Measurements from ENCODE around the gene TNS1.

DNA sequence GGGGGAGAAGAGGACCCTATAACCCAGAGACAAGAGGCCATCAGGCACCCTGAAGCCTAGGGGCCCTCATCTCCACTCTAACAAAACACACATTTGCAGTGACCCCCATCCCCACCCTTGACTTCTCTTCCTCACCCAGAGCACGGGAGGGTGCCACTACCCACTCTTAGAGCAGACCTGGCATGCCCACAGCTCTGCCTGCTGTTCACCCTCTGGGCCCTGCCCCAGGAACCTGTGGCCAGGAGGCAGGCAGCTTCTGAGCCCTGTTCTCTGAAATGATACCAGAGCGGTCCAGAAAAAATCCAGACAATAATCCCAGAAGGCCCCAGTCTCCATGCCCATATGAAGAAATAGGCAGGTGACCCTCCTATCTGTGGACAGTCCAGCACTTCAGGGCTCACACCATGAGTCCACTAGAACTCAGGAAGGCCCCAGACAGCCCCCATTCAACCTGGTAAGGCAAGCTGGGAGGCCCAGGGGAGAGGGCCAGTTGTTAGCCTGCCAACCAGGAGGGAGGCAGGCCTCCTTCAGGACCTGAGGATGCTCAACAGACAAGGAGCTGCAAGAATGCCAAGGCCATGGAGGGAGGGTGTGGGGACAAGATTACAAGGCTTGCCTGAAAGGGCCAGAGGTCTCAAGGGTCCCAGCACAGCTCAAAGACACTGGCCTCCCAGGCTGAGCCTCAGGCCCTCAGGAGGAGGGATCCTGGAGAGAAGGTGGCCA, 75.0 kb downstream of the TNS1 start:
- TF ChIP-seq, protein P1, sequence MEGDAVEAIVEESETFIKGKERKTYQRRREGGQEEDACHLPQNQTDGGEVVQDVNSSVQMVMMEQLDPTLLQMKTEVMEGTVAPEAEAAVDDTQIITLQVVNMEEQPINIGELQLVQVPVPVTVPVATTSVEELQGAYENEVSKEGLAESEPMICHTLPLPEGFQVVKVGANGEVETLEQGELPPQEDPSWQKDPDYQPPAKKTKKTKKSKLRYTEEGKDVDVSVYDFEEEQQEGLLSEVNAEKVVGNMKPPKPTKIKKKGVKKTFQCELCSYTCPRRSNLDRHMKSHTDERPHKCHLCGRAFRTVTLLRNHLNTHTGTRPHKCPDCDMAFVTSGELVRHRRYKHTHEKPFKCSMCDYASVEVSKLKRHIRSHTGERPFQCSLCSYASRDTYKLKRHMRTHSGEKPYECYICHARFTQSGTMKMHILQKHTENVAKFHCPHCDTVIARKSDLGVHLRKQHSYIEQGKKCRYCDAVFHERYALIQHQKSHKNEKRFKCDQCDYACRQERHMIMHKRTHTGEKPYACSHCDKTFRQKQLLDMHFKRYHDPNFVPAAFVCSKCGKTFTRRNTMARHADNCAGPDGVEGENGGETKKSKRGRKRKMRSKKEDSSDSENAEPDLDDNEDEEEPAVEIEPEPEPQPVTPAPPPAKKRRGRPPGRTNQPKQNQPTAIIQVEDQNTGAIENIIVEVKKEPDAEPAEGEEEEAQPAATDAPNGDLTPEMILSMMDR (IDR thresholded peaks at IDR 0.05; ENCODE audit: insufficient read depth, low read length) = no peak
- TF ChIP-seq, protein P2, sequence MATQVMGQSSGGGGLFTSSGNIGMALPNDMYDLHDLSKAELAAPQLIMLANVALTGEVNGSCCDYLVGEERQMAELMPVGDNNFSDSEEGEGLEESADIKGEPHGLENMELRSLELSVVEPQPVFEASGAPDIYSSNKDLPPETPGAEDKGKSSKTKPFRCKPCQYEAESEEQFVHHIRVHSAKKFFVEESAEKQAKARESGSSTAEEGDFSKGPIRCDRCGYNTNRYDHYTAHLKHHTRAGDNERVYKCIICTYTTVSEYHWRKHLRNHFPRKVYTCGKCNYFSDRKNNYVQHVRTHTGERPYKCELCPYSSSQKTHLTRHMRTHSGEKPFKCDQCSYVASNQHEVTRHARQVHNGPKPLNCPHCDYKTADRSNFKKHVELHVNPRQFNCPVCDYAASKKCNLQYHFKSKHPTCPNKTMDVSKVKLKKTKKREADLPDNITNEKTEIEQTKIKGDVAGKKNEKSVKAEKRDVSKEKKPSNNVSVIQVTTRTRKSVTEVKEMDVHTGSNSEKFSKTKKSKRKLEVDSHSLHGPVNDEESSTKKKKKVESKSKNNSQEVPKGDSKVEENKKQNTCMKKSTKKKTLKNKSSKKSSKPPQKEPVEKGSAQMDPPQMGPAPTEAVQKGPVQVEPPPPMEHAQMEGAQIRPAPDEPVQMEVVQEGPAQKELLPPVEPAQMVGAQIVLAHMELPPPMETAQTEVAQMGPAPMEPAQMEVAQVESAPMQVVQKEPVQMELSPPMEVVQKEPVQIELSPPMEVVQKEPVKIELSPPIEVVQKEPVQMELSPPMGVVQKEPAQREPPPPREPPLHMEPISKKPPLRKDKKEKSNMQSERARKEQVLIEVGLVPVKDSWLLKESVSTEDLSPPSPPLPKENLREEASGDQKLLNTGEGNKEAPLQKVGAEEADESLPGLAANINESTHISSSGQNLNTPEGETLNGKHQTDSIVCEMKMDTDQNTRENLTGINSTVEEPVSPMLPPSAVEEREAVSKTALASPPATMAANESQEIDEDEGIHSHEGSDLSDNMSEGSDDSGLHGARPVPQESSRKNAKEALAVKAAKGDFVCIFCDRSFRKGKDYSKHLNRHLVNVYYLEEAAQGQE (IDR thresholded peaks at IDR 0.05; ENCODE audit: insufficient replicate concordance, low read depth) = no peak
